ENCODE measurements around the gene KDM4F.

DNA sequence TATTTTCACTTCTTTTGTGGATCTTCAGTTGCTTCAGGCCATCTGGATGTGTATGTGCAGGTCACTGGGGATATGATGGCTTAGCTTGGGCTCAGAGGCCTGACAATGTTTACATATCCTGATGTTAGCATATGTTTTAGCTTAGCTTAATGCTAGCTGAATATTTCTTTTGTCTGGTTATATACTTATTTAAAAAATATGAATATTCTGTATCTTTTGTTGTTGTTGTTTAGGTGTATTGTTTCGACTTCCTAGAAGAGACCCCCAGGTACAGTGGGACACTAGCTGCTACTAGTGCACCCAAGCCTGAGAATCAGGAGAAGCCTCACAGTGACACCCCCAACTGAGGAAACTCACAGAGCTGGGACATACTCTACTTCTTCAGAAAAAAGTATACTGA, 24.3 kb upstream of the KDM4F start, which contains the start of gene KDM4E:
- TF ChIP-seq POLR2A (IDR thresholded peaks at IDR 0.05), result no peak
- TF ChIP-seq, protein P1, sequence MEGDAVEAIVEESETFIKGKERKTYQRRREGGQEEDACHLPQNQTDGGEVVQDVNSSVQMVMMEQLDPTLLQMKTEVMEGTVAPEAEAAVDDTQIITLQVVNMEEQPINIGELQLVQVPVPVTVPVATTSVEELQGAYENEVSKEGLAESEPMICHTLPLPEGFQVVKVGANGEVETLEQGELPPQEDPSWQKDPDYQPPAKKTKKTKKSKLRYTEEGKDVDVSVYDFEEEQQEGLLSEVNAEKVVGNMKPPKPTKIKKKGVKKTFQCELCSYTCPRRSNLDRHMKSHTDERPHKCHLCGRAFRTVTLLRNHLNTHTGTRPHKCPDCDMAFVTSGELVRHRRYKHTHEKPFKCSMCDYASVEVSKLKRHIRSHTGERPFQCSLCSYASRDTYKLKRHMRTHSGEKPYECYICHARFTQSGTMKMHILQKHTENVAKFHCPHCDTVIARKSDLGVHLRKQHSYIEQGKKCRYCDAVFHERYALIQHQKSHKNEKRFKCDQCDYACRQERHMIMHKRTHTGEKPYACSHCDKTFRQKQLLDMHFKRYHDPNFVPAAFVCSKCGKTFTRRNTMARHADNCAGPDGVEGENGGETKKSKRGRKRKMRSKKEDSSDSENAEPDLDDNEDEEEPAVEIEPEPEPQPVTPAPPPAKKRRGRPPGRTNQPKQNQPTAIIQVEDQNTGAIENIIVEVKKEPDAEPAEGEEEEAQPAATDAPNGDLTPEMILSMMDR (IDR thresholded peaks at IDR 0.05), result no peak

Measured in esophagus squamous epithelium (tissue), 4 donors.